Fibroblast of lung (primary cell): ENCODE measurements around the gene ZNF225.

Experiments
- CTCF ChIP-seq, 2 donors: IDR thresholded peaks in 1 of 2; conservative IDR thresholded peaks in 1 of 2; 1 replicate in 1 of 2; 2 replicates in 1 of 2; pipeline ENCODE4 v1.5.1; 2011 to 2012; ENCODE audit warnings: low read length in 2 of 2, control low read depth in 1 of 2, inconsistent platforms in 1 of 2, low read depth in 1 of 2, mild to moderate bottlenecking in 1 of 2
- EZH2 ChIP-seq: IDR thresholded peaks from 2 replicates; pipeline ENCODE4 v1.5.1; 2012; ENCODE audit warnings: low read length, control low read depth, mild to moderate bottlenecking; ENCODE audit errors: missing control alignments

DNA sequence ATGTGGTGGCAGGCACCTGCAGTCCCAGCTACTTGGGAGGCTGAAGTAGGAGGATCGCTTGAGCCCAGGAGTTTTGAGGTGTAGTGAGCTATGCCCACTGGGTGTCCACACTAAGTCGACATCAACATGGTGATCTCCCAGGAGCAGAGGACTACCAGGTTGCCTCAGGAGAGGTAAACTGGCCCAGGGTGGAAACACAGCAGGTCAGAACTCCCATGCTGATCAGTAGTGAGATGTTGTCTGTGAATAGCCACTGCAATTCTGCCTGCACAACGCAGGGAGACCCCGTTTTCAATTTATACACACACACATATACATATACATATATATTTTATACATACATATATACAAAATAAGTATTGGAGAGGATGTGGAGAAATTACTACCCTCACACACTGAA lies 21.1 kb upstream of the ZNF225 start:
- TF ChIP-seq CTCF (conservative IDR thresholded peaks at IDR 0.05 in 1 of 2, IDR thresholded peaks at IDR 0.05 in 1 of 2; ENCODE audit: low read depth in 1 of 2, low read length in 2 of 2), result no peak
- no peak for TF ChIP-seq EZH2
